Fibroblast of lung (primary cell): Measurements from ENCODE around the gene DUSP8.

ENCODE experiments used
- CTCF ChIP-seq, 2 donors: IDR thresholded peaks in 1 of 2; conservative IDR thresholded peaks in 1 of 2; 1 replicate in 1 of 2; 2 replicates in 1 of 2; pipeline ENCODE4 v1.5.1; 2011 to 2012; ENCODE audit warnings: low read length in 2 of 2, control low read depth in 1 of 2, inconsistent platforms in 1 of 2, low read depth in 1 of 2, mild to moderate bottlenecking in 1 of 2
- EZH2 ChIP-seq: IDR thresholded peaks from 2 replicates; pipeline ENCODE4 v1.5.1; 2012; ENCODE audit warnings: low read length, control low read depth, mild to moderate bottlenecking; ENCODE audit errors: missing control alignments

DNA sequence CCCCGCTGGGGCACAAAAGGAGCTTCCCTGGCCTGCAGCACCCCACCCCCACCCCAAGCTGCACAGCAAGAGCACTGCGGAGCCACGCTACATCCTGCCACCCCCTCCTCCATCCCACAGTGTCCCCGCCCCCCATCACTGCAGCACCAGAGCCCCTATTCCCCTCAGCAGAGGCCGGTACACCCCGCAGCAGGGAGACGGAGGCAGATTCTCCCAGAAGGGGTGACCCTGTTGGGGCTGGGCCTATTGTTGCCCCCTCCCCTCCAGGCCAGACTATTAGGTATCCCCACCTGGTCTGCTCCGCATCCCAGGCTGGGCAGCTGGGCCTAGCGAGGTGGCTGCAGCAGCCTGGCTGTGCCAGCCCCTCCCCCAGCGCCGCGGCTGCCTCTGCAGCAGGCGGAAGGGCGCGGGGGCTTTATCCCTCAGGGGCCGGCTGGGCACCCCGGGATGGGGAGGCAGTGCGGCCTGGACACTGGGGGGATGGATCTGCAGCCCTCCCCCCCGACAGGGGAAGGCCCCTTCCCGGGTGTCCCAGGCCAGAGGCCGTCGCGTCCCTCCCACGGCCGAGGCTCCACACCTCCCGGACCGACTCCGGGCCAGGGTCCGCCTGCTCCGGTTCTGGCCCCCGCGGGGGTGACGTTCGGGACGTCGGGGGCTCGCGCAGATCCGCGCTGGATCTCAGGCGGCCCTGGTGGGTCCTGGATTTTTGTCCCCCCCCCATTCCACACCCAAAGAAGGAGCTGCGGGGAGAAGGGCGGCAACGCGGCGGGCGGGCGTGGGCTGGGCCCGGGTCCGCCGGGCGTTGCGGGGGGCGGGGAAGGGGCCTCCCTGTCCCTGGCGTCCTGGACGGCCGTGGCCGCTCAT lies 943 bp downstream of the DUSP8 start:
- TF ChIP-seq CTCF (conservative IDR thresholded peaks at IDR 0.05 in 1 of 2, IDR thresholded peaks at IDR 0.05 in 1 of 2; ENCODE audit: low read depth in 1 of 2, low read length in 2 of 2) (no peak), EZH2 (peak; percentile 89)
